GM19351 (cell line): ENCODE measurements around the gene SPHK2.
"Not testable (repeated sequence)": the region's sequence is repeated elsewhere in the genome, so short reads cannot be mapped to it uniquely, and the experiment has no call there.

ENCODE experiments used
- ATAC-seq: cut with Tn5 transposase; IDR thresholded peaks from one replicate; pipeline ENCODE4 v1.9.1; 2021; ENCODE audit warnings: mild to moderate bottlenecking, moderate library complexity; ENCODE audit not compliant: unreplicated experiment

SPHK2 gene

DNA sequence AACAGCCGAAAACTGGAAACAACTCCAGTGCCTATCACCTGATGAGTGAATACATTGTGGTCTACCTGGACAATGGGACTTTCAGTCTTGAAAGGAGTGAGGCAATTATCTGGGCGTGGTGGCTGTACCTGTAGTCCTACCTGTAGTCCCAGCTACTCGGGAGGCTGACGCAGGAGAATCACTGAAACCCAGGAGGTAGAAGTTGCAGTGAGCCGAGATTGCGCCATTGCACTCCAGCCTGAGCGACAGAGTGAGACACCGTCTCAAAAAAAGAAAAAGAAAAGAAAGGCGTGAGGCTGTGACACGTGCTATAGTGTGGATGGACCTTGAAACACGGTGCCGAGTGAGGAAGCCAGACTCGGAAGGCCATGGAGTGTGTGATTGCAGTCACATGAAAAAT is 57.6 kb downstream of the SPHK2 start:
- no peak for ATAC-seq

DNA sequence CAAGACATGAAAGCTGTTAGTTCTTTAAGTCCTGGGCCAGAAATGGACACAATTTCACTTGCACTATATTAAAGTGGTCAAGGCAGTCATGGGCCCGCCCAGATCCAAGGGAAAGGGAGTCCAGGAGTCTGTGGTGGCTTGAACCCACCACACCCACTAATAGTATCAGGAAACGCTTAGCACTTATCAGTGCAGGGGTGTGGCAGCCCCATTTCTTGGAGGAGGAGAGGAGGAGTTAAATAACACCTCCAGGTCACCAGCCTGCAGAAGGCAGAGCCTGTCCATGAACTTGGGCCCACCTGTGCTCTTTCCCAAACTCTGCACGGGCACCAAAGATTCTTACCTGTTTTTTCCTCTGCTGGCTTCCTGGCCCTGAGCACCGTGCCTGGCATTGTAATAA is 58.9 kb downstream of the SPHK2 start:
- no peak for ATAC-seq

DNA sequence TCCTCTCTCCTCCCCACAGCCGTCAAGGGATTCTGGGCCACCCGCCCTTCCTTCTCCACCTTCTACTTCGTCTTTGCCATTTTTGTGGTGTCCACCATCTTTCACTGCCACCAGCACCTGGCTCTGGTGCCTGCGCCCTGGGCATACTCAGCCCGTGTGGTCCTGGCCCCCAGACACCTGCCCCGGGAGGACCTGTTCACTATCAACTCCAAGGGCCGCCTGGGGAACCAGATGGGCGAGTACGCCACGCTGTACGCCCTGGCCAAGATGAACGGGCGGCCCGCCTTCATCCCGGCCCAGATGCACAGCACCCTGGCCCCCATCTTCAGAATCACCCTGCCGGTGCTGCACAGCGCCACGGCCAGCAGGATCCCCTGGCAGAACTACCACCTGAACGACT is 60.7 kb downstream of the SPHK2 start:
- ATAC-seq, result not testable (repeated sequence)
